HG03135 (cell line): ENCODE measurements around the gene DPY19L2.
"Not testable (repeated sequence)": the region's sequence is repeated elsewhere in the genome, so short reads cannot be mapped to it uniquely, and the experiment has no call there.

Experiments used
- ATAC-seq: cut with Tn5 transposase; IDR thresholded peaks from one replicate; pipeline ENCODE4 v1.9.1; 2021; ENCODE audit warnings: mild to moderate bottlenecking, moderate library complexity; ENCODE audit not compliant: unreplicated experiment

Gene DPY19L2

DNA sequence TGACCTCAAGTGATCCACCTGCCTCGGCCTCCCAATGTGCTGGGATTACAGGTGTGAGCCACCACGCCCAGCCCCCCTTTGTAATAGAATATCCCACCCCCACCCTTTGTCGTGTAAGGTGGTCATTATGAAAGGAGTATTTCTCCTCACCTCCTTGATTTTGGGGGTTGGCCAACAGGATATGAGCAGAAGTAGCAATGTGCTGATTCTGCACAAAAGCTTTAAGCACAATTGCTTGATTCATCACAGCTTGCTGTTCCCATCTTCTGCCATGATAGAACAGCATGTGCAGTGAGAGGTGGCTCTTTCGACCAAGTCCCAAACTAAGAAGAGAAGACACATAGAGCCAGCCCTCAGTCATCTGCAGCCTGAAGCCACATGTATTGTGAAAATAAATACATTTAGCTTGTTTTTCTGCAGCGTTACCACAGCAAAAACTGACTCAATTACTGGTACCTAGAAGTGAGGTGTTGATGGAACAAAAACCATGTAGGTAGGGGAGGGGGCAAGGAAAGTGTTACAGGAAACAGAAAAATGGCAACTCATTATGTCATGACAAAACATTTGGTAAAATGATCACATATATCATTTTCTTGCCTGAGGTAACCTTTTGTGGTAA is 122.9 kb downstream of the DPY19L2 start:
- ATAC-seq = not testable (repeated sequence)

- ATAC-seq = not testable (repeated sequence)
Observed at GRCh38 chr12:63538656-63539055, 129.6 kb downstream of the DPY19L2 start.

GRCh38 chr12:63537838-63538237 is 130.5 kb downstream of the DPY19L2 start:
- not testable (repeated sequence) for ATAC-seq

DNA sequence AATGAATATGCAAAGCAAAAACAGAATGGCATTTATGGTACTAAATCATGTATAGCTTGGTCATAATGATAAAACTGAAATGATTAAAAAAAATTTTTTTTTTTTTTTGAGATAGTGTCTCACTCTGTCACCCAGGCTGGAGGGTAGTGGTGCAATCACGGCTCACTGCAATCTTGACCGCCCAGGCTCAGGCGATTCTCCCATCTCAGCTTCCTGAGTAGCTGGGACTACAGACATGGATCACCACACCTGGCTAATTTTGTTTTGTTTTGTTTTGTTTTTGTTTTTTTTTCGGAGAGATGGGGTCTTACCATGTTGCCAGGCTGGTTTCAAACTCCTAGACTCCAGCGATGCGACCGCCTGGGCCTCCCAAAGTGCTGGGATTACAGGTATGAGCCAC is 138.7 kb downstream of the DPY19L2 start:
- ATAC-seq = not testable (repeated sequence)

- no peak for ATAC-seq
Observed at GRCh38 chr12:63525831-63526230, 142.5 kb downstream of the DPY19L2 start.

- ATAC-seq = no peak
Observed at GRCh38 chr12:63521706-63522105, 146.6 kb downstream of the DPY19L2 start.
